ENCODE data around the gene RB1. TPM values are rescaled to one million over a fixed set of nuclear protein-coding genes. Genes with fewer than 3 reads are reported as not detected.
"Not testable (repeated sequence)": the region's sequence is repeated elsewhere in the genome, so short reads cannot be mapped to it uniquely, and the experiment has no call there.

The RB1 gene
- total RNA-seq, 2 donors from 2014 or later: 18.7 to 20.1 TPM

DNA sequence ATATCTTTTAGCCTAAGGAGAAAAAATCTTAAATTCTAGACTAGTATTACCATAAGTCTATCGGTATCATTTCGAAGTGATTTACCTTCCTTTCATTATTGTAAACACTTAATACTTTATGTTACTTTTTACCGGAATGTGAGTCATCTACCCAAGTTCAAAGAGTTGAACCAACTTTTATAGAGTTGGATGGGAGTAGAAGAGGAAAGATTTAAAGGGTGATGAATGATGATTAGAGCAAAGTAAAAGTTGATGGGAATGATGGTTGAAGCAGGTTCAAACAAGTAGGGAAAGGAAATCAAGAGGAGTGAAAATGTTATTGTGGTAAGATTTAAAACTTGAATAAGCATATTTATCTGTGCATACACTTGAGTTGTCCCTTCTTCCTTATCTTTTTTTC, 120.7 kb downstream of the RB1 start:
- H3K4me1 Mint-ChIP-seq: no peaks in the 10 kb centered on the region
- Histone ChIP-seq H3K27ac (ENCODE audit: low read depth, low read length) (no peak overlapping the region), H3K9ac (ENCODE audit: extremely low read depth, low read length, poor library complexity, severe bottlenecking) (no peak overlapping the region), H3K27me3 (ENCODE audit: control insufficient read depth, insufficient read depth, low read length, poor library complexity, severe bottlenecking) (no peaks in the 10 kb centered on the region), H3K36me3 (ENCODE audit: control insufficient read depth, insufficient read depth, low read length) (no peaks in the 10 kb centered on the region), H3K4me3 (ENCODE audit: low read length) (no peak overlapping the region), H3K4me1 (ENCODE audit: control insufficient read depth, insufficient read depth, low read length) (no peaks in the 10 kb centered on the region), H3K9me3 (ENCODE audit: control insufficient read depth, low read length) (no peaks in the 10 kb centered on the region)
- no peak overlapping the region for H3K4me3 Mint-ChIP-seq
- DNase-seq: no peak
- H3K27me3 Mint-ChIP-seq (ENCODE audit: insufficient read depth): no peaks in the 10 kb centered on the region
- H3K27ac Mint-ChIP-seq: no peak overlapping the region
- WGBS, 2 experiments (ENCODE audit: insufficient coverage in 1 of 2, insufficient read length in 1 of 2): 100% methylated on average over 3 of the region's 3 CpGs; no CpG with 5 or more reads in 1 of the 2 experiments
- TF ChIP-seq, protein P1, sequence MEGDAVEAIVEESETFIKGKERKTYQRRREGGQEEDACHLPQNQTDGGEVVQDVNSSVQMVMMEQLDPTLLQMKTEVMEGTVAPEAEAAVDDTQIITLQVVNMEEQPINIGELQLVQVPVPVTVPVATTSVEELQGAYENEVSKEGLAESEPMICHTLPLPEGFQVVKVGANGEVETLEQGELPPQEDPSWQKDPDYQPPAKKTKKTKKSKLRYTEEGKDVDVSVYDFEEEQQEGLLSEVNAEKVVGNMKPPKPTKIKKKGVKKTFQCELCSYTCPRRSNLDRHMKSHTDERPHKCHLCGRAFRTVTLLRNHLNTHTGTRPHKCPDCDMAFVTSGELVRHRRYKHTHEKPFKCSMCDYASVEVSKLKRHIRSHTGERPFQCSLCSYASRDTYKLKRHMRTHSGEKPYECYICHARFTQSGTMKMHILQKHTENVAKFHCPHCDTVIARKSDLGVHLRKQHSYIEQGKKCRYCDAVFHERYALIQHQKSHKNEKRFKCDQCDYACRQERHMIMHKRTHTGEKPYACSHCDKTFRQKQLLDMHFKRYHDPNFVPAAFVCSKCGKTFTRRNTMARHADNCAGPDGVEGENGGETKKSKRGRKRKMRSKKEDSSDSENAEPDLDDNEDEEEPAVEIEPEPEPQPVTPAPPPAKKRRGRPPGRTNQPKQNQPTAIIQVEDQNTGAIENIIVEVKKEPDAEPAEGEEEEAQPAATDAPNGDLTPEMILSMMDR (conservative IDR thresholded peaks at IDR 0.05): no peak
- peaks cover 24% of the 10 kb centered on the region for H3K9me3 Mint-ChIP-seq
- peaks cover 4% of the 10 kb centered on the region for H3K36me3 Mint-ChIP-seq (ENCODE audit: low read depth)

DNA sequence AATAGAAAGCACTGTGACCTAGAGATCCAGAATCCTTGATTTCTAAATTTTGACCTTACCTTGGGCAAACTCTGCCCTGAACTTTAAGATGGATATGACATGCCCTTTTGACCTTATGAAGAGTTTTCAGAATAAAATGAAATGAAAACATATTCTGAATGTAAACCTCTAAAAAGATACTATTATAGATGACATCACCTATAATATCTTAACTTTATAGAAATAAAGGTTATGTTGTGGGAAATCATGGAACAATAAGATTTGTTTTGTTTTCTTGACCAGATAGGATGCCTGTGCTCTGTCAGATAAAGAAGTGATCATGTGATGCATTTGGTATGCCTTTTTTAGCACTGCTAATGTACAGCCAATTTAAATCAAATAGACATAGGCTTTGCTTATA, 122.5 kb downstream of the RB1 start:
- DNase-seq: no peak
- Mint-ChIP-seq H3K27me3 (ENCODE audit: insufficient read depth) (no peaks in the 10 kb centered on the region), H3K4me3 (no peak overlapping the region), H3K9me3 (peaks cover 8% of the 10 kb centered on the region), H3K36me3 (ENCODE audit: low read depth) (peaks cover 4% of the 10 kb centered on the region), H3K27ac (no peak overlapping the region), H3K4me1 (no peaks in the 10 kb centered on the region)
- Histone ChIP-seq H3K27ac (ENCODE audit: low read depth, low read length) (no peak overlapping the region), H3K36me3 (ENCODE audit: control insufficient read depth, insufficient read depth, low read length) (no peaks in the 10 kb centered on the region), H3K4me3 (ENCODE audit: low read length) (no peak overlapping the region), H3K27me3 (ENCODE audit: control insufficient read depth, insufficient read depth, low read length, poor library complexity, severe bottlenecking) (no peaks in the 10 kb centered on the region), H3K9me3 (ENCODE audit: control insufficient read depth, low read length) (no peaks in the 10 kb centered on the region), H3K4me1 (ENCODE audit: control insufficient read depth, insufficient read depth, low read length) (no peaks in the 10 kb centered on the region), H3K9ac (ENCODE audit: extremely low read depth, low read length, poor library complexity, severe bottlenecking) (no peak overlapping the region)
- TF ChIP-seq, protein P1 (conservative IDR thresholded peaks at IDR 0.05): no peak

DNA sequence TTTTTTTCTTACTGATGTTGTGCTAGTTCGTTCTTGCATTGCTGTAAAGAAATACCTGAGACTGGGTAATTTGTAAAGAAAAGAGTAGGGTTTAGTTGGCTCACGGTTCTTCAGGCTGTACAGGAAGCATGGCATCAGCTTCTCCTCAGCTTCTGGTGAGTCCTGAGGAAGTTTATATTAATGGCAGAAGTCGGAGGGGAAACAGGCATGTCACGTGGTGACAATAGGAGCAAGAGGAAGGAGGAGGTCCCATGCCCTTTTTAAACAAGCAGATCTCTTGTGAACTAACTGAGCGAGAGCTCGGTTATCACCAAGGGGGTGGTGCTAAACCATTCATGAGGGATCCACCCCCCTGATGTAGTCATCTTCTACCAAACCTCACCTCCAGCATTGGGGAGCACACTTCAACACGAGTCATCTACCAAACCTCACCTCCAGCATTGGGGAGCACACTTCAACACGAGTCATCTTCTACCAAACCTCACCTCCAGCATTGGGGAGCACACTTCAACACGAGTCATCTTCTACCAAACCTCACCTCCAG, 123.3 kb downstream of the RB1 start:
- H3K36me3 Mint-ChIP-seq (ENCODE audit: low read depth); H3K4me3 ChIP-seq (ENCODE audit: low read length); H3K9me3 ChIP-seq (ENCODE audit: control insufficient read depth, low read length); H3K9ac ChIP-seq (ENCODE audit: extremely low read depth, low read length, poor library complexity, severe bottlenecking); H3K4me1 Mint-ChIP-seq; H3K27me3 Mint-ChIP-seq (ENCODE audit: insufficient read depth); H3K27ac ChIP-seq (ENCODE audit: low read depth, low read length); H3K27me3 ChIP-seq (ENCODE audit: control insufficient read depth, insufficient read depth, low read length, poor library complexity, severe bottlenecking); H3K36me3 ChIP-seq (ENCODE audit: control insufficient read depth, insufficient read depth, low read length); H3K4me1 ChIP-seq (ENCODE audit: control insufficient read depth, insufficient read depth, low read length); DNase-seq; H3K27ac Mint-ChIP-seq; H3K9me3 Mint-ChIP-seq; H3K4me3 Mint-ChIP-seq: not testable (repeated sequence)
- WGBS, 2 experiments (ENCODE audit: insufficient coverage in 1 of 2, insufficient read length in 1 of 2): 93 to 95% methylated on average over 5 to 7 of the region's 9 CpGs

DNA sequence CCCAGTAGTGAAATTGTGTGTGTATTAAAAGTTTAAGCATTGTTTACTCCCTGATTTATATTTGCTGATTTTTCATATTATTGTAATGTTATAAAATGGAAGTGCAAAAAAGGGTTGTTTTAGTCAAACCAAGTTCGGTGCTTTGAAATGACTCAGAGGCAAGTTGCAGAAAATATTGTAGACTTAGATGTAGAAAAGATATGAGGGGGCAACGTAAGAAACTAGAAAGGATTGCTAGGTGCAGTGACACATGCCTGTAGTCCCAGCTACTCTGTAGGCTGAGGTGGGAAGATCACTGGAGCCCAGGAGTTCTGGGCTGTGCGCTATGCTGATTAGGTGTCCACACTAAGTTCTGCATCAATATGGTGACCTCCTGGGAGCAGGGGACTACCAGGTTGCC, 125.5 kb downstream of the RB1 start:
- Mint-ChIP-seq H3K27ac (no peak overlapping the region), H3K4me1 (peaks cover 5% of the 10 kb centered on the region), H3K36me3 (ENCODE audit: low read depth) (peaks cover 4% of the 10 kb centered on the region), H3K27me3 (ENCODE audit: insufficient read depth) (no peaks in the 10 kb centered on the region), H3K9me3 (no peaks in the 10 kb centered on the region), H3K4me3 (no peak overlapping the region)
- DNase-seq: no peak
- Histone ChIP-seq H3K4me3 (ENCODE audit: low read length) (no peak overlapping the region), H3K4me1 (ENCODE audit: control insufficient read depth, insufficient read depth, low read length) (peaks cover 4% of the 10 kb centered on the region), H3K9me3 (ENCODE audit: control insufficient read depth, low read length) (no peaks in the 10 kb centered on the region), H3K27ac (ENCODE audit: low read depth, low read length) (no peak overlapping the region), H3K9ac (ENCODE audit: extremely low read depth, low read length, poor library complexity, severe bottlenecking) (no peak overlapping the region), H3K27me3 (ENCODE audit: control insufficient read depth, insufficient read depth, low read length, poor library complexity, severe bottlenecking) (no peaks in the 10 kb centered on the region), H3K36me3 (ENCODE audit: control insufficient read depth, insufficient read depth, low read length) (no peaks in the 10 kb centered on the region)
- WGBS, 2 experiments (ENCODE audit: insufficient coverage in 1 of 2, insufficient read length in 1 of 2): 92 to 94% methylated on average over 3 of the region's 3 CpGs
- TF ChIP-seq, protein P1 (conservative IDR thresholded peaks at IDR 0.05): no peak
